ENCODE measurements around the gene TALDO1. TPM values are rescaled to one million over a fixed set of nuclear protein-coding genes. Genes with fewer than 3 reads are reported as not detected.

The TALDO1 gene
- total RNA-seq, 1 experiment from 2014 or later = 268 TPM

DNA sequence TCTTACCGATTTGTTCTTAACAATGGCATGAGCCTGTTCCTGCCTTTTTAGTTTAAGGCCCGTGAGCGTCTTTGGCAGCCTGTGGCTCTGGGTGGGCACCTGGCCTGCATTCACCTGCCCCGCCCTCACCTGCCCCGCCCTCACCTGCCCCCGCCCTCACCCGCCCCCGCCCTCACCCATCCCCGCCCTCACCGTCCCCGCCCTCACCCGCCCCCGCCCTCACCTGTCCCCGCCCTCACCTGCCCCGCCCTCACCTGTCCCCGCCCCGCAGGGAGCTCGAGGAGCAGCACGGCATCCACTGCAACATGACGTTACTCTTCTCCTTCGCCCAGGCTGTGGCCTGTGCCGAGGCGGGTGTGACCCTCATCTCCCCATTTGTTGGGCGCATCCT, 15.8 kb downstream of the TALDO1 start:
- H3K27ac ChIP-seq (ENCODE audit: insufficient read length, low read depth, low read length) = no peak overlapping the region
- peak; percentile 76 for DNase-seq
- H3K4me3 Mint-ChIP-seq = peak overlapping the region in 1 of 2 experiments; percentile 20; a peak in 1 of 5 replicates
- no peaks in the 10 kb centered on the region for H3K9me3 Mint-ChIP-seq
- no peaks in the 10 kb centered on the region for H3K4me1 ChIP-seq (ENCODE audit: insufficient read depth, low read length)
- H3K27ac Mint-ChIP-seq = peak overlapping the region in 2 of 3 experiments; percentile 64 to 94; a peak in 3 of 7 replicates
- no peaks in the 10 kb centered on the region for H4K20me1 ChIP-seq (ENCODE audit: control insufficient read depth, insufficient read depth, insufficient read length)
- H3K79me1 ChIP-seq (ENCODE audit: insufficient read depth, low read depth, low read length, poor library complexity, severe bottlenecking) = no peaks in the 10 kb centered on the region
- H3K9ac ChIP-seq (ENCODE audit: extremely low read depth, insufficient read length, low read length) = no peak overlapping the region
- H4K8ac ChIP-seq (replicated peaks; ENCODE audit: insufficient read length, low read depth, low read length) = no peak overlapping the region
- H3K27me3 Mint-ChIP-seq (ENCODE audit: low read depth) = no peaks in the 10 kb centered on the region
- no peak overlapping the region for H3K14ac ChIP-seq (ENCODE audit: insufficient read depth, low read length)
- no peak overlapping the region for H2BK12ac ChIP-seq (ENCODE audit: insufficient read length, low read depth, low read length)
- no peak overlapping the region for H3K4ac ChIP-seq (ENCODE audit: low read depth, low read length)
- H3K9me3 ChIP-seq (ENCODE audit: control insufficient read depth, low read depth, low read length) = no peaks in the 10 kb centered on the region
- H3K4me2 ChIP-seq (ENCODE audit: insufficient read depth, insufficient read length, low read length) = no peak overlapping the region
- H3K23me2 ChIP-seq (ENCODE audit: insufficient read length, low read depth, low read length, poor library complexity, severe bottlenecking) = no peaks in the 10 kb centered on the region
- peaks cover 33 to 81% (median 63%) of the 10 kb centered on the region in 3 experiments; a peak in 6 of 7 replicates for H3K36me3 Mint-ChIP-seq (ENCODE audit: insufficient read depth in 1 of 3, low read depth in 3 of 3)
- no peak overlapping the region for H3K23ac ChIP-seq (ENCODE audit: insufficient read length, low read depth, low read length)
- H2BK15ac ChIP-seq (ENCODE audit: low read depth, low read length) = no peak overlapping the region
- H4K5ac ChIP-seq (ENCODE audit: insufficient read length, low read depth, low read length) = peak overlapping the region; percentile 36
- no peak overlapping the region for H3T11ph ChIP-seq (ENCODE audit: low read length)
- no peak overlapping the region for H3K56ac ChIP-seq (ENCODE audit: insufficient read length, low read depth, low read length)
- no CpG with 5 or more reads among the region's 24 CpGs for WGBS (ENCODE audit: extremely low coverage, insufficient read length, low lambda C conversion rate)
- H3K18ac ChIP-seq (ENCODE audit: insufficient read length, low read depth, low read length) = no peak overlapping the region
- TF ChIP-seq, protein P1, sequence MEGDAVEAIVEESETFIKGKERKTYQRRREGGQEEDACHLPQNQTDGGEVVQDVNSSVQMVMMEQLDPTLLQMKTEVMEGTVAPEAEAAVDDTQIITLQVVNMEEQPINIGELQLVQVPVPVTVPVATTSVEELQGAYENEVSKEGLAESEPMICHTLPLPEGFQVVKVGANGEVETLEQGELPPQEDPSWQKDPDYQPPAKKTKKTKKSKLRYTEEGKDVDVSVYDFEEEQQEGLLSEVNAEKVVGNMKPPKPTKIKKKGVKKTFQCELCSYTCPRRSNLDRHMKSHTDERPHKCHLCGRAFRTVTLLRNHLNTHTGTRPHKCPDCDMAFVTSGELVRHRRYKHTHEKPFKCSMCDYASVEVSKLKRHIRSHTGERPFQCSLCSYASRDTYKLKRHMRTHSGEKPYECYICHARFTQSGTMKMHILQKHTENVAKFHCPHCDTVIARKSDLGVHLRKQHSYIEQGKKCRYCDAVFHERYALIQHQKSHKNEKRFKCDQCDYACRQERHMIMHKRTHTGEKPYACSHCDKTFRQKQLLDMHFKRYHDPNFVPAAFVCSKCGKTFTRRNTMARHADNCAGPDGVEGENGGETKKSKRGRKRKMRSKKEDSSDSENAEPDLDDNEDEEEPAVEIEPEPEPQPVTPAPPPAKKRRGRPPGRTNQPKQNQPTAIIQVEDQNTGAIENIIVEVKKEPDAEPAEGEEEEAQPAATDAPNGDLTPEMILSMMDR (conservative IDR thresholded peaks at IDR 0.05) = no peak
- no peaks in the 10 kb centered on the region for H3K79me2 ChIP-seq (ENCODE audit: insufficient read depth, low read length)
- no peak overlapping the region for H2AK5ac ChIP-seq (ENCODE audit: insufficient read length, low read length)
- no peaks in the 10 kb centered on the region for H3K27me3 ChIP-seq (ENCODE audit: insufficient read depth, low read length)
- no peak overlapping the region for H2BK20ac ChIP-seq (ENCODE audit: low read depth, low read length, poor library complexity, severe bottlenecking)
- H4K91ac ChIP-seq (ENCODE audit: insufficient read length, low read depth, low read length) = no peak overlapping the region
- no peak overlapping the region for H2BK5ac ChIP-seq (ENCODE audit: insufficient read length, low read length)
- H3K4me1 Mint-ChIP-seq = peaks cover 11 to 15% of the 10 kb centered on the region in 2 experiments
- H2BK120ac ChIP-seq (ENCODE audit: low read depth, low read length, poor library complexity, severe bottlenecking) = no peak overlapping the region
- H2AFZ ChIP-seq (ENCODE audit: low read length) = no peak overlapping the region

Measured in H9 (cell line).